ENCODE data around the gene TALDO1.

Gene TALDO1

GRCh38 chr11:792873-793272 is 45.6 kb downstream of the TALDO1 start:
- CTCF ChIA-PET, result no interaction called here
- DNase-seq (ENCODE audit: extremely low spot score), result no peak
- TF ChIP-seq BHLHE40 (IDR thresholded peaks at IDR 0.05; ENCODE audit: borderline replicate concordance) (no peak), FOXM1 (IDR thresholded peaks at IDR 0.05; ENCODE audit: borderline replicate concordance) (no peak), NFRKB (IDR thresholded peaks at IDR 0.05) (no peak), FOXK2 (IDR thresholded peaks at IDR 0.05) (no peak), ARNT (IDR thresholded peaks at IDR 0.05) (no peak), TARDBP (IDR thresholded peaks at IDR 0.05) (no peak), ZNF384 (IDR thresholded peaks at IDR 0.05) (no peak), CTBP1 (IDR thresholded peaks at IDR 0.05; ENCODE audit: borderline replicate concordance) (no peak)
- POLR2A ChIA-PET, result interaction anchor here (0.7 to 1.2 kb wide), 3 partner anchors 11 to 27 kb away, joined by 3 read pairs; no protein-coding TSS in a partner anchor

- CTCF ChIA-PET, result no interaction called here
- POLR2A ChIA-PET, result interaction anchor here (0.7 to 1.2 kb wide), 4 partner anchors 10 to 26 kb away, joined by 3 read pairs; no protein-coding TSS in a partner anchor
- TF ChIP-seq FOXA1 (IDR thresholded peaks at IDR 0.05) (no peak), SP1 (IDR thresholded peaks at IDR 0.05) (no peak), HDGF (IDR thresholded peaks at IDR 0.05; ENCODE audit: borderline replicate concordance) (no peak), TARDBP (IDR thresholded peaks at IDR 0.05) (no peak), ZNF384 (IDR thresholded peaks at IDR 0.05) (no peak), PKNOX1 (IDR thresholded peaks at IDR 0.05) (no peak), CTBP1 (IDR thresholded peaks at IDR 0.05; ENCODE audit: borderline replicate concordance) (no peak), ARNT (IDR thresholded peaks at IDR 0.05) (no peak), FOXK2 (IDR thresholded peaks at IDR 0.05) (no peak), FOXM1 (IDR thresholded peaks at IDR 0.05; ENCODE audit: borderline replicate concordance) (no peak), ELF4 (IDR thresholded peaks at IDR 0.05) (no peak), L3MBTL2 (conservative IDR thresholded peaks at IDR 0.05) (no peak), SUZ12 (IDR thresholded peaks at IDR 0.05) (no peak), NFRKB (IDR thresholded peaks at IDR 0.05) (no peak), BHLHE40 (IDR thresholded peaks at IDR 0.05; ENCODE audit: borderline replicate concordance) (no peak), LEF1 (IDR thresholded peaks at IDR 0.05; ENCODE audit: borderline replicate concordance) (no peak)
- DNase-seq (ENCODE audit: extremely low spot score), result no peak
These were observed 46.3 kb downstream of the TALDO1 start for GRCh38 chr11:793556-793955.

GRCh38 chr11:794013-794765 is 46.9 kb downstream of the TALDO1 start:
- POLR2A ChIA-PET, result interaction anchor here (0.8 to 1.2 kb wide), 3 partner anchors 10 to 16 kb away, joined by 3 read pairs; no protein-coding TSS in a partner anchor

GRCh38 chr11:794766-795633 is 47.7 kb downstream of the TALDO1 start:
- ChIA-PET CTCF (interaction anchor here (0.7 kb wide), 1 partner anchor 12 kb away, joined by 4 read pairs; no protein-coding TSS in a partner anchor), POLR2A (interaction anchor here (1.8 to 2.4 kb wide), 3 partner anchors 10 to 16 kb away, joined by 8 to 12 read pairs (median 10); partner anchors contain the start of genes PIDD1 and RPLP2)
- DNase-seq (ENCODE audit: extremely low spot score), result no peak
- no peak for TF ChIP-seq SP1 (IDR thresholded peaks at IDR 0.05)
- no peak for TF ChIP-seq HDGF (IDR thresholded peaks at IDR 0.05; ENCODE audit: borderline replicate concordance)
- TF ChIP-seq NFRKB (IDR thresholded peaks at IDR 0.05), result no peak
- no peak for TF ChIP-seq CTBP1 (IDR thresholded peaks at IDR 0.05; ENCODE audit: borderline replicate concordance)
- no peak for TF ChIP-seq TARDBP (IDR thresholded peaks at IDR 0.05)
- no peak for TF ChIP-seq ELF4 (IDR thresholded peaks at IDR 0.05)
- no peak for TF ChIP-seq PKNOX1 (IDR thresholded peaks at IDR 0.05)
- no peak for TF ChIP-seq ARNT (IDR thresholded peaks at IDR 0.05)
- TF ChIP-seq SUZ12 (IDR thresholded peaks at IDR 0.05), result no peak
- TF ChIP-seq FOXM1 (IDR thresholded peaks at IDR 0.05; ENCODE audit: borderline replicate concordance), result no peak
- TF ChIP-seq L3MBTL2 (conservative IDR thresholded peaks at IDR 0.05), result no peak
- TF ChIP-seq FOXA1 (IDR thresholded peaks at IDR 0.05), result no peak
- no peak for TF ChIP-seq BHLHE40 (IDR thresholded peaks at IDR 0.05; ENCODE audit: borderline replicate concordance)
- TF ChIP-seq LEF1 (IDR thresholded peaks at IDR 0.05; ENCODE audit: borderline replicate concordance), result no peak
- TF ChIP-seq ZNF384 (IDR thresholded peaks at IDR 0.05), result no peak
- TF ChIP-seq FOXK2 (IDR thresholded peaks at IDR 0.05), result no peak

More at GRCh38 chr11:794013-794765, 46.9 kb downstream of the TALDO1 start:
- TF ChIP-seq BHLHE40 (IDR thresholded peaks at IDR 0.05; ENCODE audit: borderline replicate concordance) (no peak), SUZ12 (IDR thresholded peaks at IDR 0.05) (no peak), ZNF384 (IDR thresholded peaks at IDR 0.05) (no peak), CTBP1 (IDR thresholded peaks at IDR 0.05; ENCODE audit: borderline replicate concordance) (no peak), L3MBTL2 (conservative IDR thresholded peaks at IDR 0.05) (no peak), TARDBP (IDR thresholded peaks at IDR 0.05) (no peak)
- CTCF ChIA-PET, result no interaction called here
- no peak for DNase-seq (ENCODE audit: extremely low spot score)

GRCh38 chr11:795634-796564 is 48.6 kb downstream of the TALDO1 start:
- ChIA-PET CTCF (interaction anchor here (0.6 to 0.7 kb wide), 2 partner anchors 13 to 41 kb away, joined by 3 to 4 read pairs; no protein-coding TSS in a partner anchor), POLR2A (interaction anchor here (1.7 to 2.4 kb wide), 6 partner anchors 9 to 23 kb away, joined by 5 to 20 read pairs (median 11); partner anchors contain the start of genes GATD1, PIDD1, PNPLA2 and RPLP2)
- TF ChIP-seq L3MBTL2 (conservative IDR thresholded peaks at IDR 0.05), result no peak
- no peak for TF ChIP-seq FOXA1 (IDR thresholded peaks at IDR 0.05)
- TF ChIP-seq SP1 (IDR thresholded peaks at IDR 0.05), result no peak
- TF ChIP-seq ARNT (IDR thresholded peaks at IDR 0.05), result no peak
- TF ChIP-seq FOXK2 (IDR thresholded peaks at IDR 0.05), result no peak
- no peak for TF ChIP-seq HDGF (IDR thresholded peaks at IDR 0.05; ENCODE audit: borderline replicate concordance)
- TF ChIP-seq NFRKB (IDR thresholded peaks at IDR 0.05), result no peak
- TF ChIP-seq ELF4 (IDR thresholded peaks at IDR 0.05), result no peak
- TF ChIP-seq LEF1 (IDR thresholded peaks at IDR 0.05; ENCODE audit: borderline replicate concordance), result no peak
- no peak for TF ChIP-seq SUZ12 (IDR thresholded peaks at IDR 0.05)
- TF ChIP-seq FOXM1 (IDR thresholded peaks at IDR 0.05; ENCODE audit: borderline replicate concordance), result no peak
- no peak for TF ChIP-seq TARDBP (IDR thresholded peaks at IDR 0.05)
- TF ChIP-seq BHLHE40 (IDR thresholded peaks at IDR 0.05; ENCODE audit: borderline replicate concordance), result no peak
- TF ChIP-seq CTBP1 (IDR thresholded peaks at IDR 0.05; ENCODE audit: borderline replicate concordance), result no peak
- TF ChIP-seq ZNF384 (IDR thresholded peaks at IDR 0.05), result no peak
- TF ChIP-seq PKNOX1 (IDR thresholded peaks at IDR 0.05), result no peak
- DNase-seq (ENCODE audit: extremely low spot score), result no peak
